AG09309 (cell line): Measurements from ENCODE around the gene WDR26.
"Not testable (repeated sequence)": the region's sequence is repeated elsewhere in the genome, so short reads cannot be mapped to it uniquely, and the experiment has no call there.

Source experiments
- DNase-seq: peaks from one replicate; pipeline ENCODE4 v3.0.0-alpha.2; 2010; ENCODE audit warnings: low read depth
- H3K4me3 ChIP-seq: 2 replicates; pipeline ENCODE4 v1.5.1; 2011; ENCODE audit warnings: mild to moderate bottlenecking, low read depth, low read length, moderate library complexity; ENCODE audit not compliant: control insufficient read depth
- TF ChIP-seq, protein P1 (sequence below): IDR thresholded peaks from 2 replicates; pipeline ENCODE4 v1.5.1; 2011; ENCODE audit warnings: mild to moderate bottlenecking, low read depth, low read length, inconsistent platforms; ENCODE audit not compliant: insufficient read depth, control insufficient read depth; ENCODE audit errors: missing control alignments

Gene WDR26

DNA sequence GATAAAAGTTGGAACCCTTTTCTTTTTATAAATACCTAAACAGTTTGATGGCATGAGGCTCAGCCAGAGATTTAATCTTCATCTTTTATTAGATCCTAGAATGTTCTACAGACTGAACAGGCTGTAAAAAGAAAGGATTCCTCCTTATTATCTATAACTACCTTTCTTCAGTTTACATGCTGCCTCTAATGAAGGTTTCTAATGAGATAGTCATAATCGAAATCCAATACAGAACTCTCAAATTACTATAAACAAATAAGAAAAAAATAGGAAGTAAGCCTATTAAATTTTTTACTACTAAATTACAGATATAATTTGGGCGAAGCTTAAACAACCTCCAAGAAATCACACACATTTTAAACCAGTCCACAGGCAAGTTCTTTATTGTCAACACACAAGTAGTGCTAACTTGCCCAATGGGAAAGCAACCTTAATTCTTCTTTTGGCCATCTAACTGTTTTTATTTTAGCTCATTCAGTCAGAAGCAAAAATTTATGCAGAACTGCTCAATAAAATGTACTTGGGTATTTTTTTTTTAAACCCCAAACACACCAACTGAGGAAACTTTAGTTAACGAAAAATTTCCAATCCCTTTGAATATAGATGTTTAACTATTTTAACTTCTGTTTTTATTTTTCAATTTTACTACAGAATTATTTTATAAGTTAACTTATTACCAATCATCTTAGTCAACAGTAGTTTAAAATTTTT, 4.8 kb downstream of the WDR26 start:
- TF ChIP-seq, protein P1, sequence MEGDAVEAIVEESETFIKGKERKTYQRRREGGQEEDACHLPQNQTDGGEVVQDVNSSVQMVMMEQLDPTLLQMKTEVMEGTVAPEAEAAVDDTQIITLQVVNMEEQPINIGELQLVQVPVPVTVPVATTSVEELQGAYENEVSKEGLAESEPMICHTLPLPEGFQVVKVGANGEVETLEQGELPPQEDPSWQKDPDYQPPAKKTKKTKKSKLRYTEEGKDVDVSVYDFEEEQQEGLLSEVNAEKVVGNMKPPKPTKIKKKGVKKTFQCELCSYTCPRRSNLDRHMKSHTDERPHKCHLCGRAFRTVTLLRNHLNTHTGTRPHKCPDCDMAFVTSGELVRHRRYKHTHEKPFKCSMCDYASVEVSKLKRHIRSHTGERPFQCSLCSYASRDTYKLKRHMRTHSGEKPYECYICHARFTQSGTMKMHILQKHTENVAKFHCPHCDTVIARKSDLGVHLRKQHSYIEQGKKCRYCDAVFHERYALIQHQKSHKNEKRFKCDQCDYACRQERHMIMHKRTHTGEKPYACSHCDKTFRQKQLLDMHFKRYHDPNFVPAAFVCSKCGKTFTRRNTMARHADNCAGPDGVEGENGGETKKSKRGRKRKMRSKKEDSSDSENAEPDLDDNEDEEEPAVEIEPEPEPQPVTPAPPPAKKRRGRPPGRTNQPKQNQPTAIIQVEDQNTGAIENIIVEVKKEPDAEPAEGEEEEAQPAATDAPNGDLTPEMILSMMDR, result no peak
- H3K4me3 ChIP-seq, result no peak overlapping the region
- no peak for DNase-seq

DNA sequence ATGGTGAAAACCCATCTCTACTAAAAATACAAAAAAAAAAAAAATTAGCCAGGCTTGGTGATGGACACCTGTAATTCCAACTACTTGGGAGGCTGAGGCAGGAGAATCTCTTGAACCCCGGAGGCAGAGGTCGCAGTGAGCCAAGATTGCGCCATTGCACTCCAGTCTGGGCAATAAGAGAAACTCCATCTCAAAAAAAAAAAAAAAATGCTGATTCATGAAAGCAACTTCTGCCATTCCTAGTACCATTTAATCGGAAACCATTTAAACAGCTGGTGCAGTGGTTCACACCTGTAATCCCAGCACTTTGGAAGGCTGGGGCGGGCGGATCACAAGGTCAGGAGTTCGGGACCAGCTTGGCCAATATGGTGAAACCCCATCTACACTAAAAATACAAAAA, 5.9 kb downstream of the WDR26 start:
- not testable (repeated sequence) for DNase-seq, H3K4me3 ChIP-seq

DNA sequence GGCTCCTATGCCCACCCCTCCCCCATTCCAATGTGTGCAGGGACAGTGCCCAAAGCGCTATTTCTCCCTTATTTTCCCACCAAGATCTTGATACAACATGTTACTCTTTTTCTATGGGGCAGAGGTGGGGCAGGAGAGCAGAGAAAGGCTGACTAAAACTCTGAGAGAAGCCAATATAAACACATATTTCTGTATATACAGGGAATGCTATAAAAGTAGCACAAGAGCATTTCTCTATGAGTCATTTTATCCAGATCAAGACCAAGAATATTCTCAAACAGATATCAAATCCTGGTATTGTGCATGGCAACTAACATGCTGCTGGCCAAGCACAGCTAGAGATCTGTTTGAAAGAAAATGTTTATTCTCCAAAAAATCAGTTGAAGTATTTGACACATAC, 7.3 kb downstream of the WDR26 start:
- DNase-seq, result peak; percentile 53
- TF ChIP-seq, protein P1, result no peak

DNA sequence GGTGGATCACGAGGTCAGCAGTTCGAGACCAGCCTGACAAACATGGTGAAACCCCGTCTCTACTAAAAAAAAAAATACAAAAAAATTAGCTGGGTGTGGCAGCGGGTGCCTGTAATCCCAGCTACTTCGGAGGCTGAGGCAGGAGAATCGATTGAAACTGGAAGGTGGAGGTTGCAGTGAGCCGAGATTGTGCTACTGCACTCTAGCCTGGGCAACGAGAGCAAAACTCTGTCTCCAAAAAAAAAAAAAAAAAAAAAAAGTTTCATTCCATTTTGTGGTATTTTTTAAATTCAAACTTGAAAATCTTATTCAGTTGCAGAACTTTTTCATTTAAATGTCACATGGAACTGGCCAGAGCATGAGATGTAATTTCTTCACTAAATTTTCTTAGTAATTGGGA, 7.7 kb downstream of the WDR26 start:
- not testable (repeated sequence) for DNase-seq

More for the DNA sequence above, 7.3 kb downstream of the WDR26 start:
- H3K4me3 ChIP-seq, result no peak overlapping the region

DNA sequence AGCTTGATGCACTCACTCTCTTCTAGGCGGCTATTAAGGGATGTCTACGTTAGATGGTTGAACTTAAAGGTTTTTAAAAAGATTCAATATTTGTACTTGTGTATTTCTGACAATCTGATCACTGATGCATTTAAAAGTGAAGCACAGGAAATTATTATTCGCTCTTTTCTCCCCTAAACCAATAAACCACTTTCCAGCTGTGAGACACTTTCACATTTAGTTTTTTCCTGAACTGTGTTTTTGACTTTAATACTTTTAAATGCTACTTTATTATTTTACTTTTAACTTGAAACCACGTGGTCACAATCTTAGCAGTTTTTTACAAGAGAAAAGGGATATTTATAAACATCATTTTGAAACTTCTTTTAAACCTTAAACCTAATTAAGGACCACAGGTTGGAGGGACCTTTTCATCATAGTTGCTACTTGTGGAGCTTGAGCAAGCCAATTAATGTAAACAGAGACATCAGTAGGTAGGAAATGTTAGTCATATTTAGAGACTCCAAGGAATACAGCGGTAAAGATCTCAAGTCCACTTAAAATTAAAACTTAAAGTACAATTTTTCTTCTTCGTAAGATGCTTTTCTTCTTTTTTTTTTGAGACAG, 9.2 kb downstream of the WDR26 start:
- no peak for DNase-seq
- no peak overlapping the region for H3K4me3 ChIP-seq
- TF ChIP-seq, protein P1, result no peak

More for the DNA sequence above, 7.7 kb downstream of the WDR26 start:
- H3K4me3 ChIP-seq, result not testable (repeated sequence)

DNA sequence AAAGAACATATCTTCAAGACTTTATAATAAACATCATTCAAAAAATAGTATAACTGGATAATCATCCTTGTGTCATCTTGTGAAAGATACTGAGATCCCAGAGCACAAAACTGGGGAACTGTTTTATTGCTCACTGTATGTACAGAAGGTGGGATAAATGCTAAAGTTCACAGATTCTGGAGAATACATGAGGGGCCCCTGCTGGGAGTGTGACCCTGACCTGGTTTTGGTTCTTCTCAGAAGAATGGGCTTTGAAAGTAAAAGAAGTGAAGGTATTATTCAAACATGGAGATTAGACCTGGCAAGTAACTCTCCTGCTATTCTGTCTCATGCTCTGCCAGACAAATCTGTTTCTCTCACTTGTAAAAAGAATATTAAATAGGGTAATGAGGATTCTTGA, 14.5 kb downstream of the WDR26 start:
- TF ChIP-seq, protein P1, result no peak
- H3K4me3 ChIP-seq, result no peak overlapping the region
- DNase-seq, result no peak

DNA sequence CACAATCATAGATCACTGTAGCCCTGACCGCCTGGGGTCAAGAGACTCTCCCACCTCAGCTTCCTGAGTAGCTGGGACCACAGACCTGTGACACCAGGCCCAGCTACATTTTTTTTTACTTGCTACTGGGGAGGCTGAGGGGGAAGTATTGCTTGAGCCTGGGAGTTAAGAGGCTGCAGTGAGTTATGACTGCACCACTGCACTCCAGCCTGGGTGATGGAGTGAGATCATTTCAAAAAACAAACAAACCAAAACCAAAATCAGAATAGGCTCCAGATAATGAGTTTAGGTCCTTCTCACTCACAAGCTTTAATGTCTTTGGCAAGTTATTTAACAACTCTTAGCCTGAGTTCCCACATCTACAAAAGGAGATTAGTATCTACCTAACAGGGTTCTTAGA, 22.8 kb downstream of the WDR26 start:
- H3K4me3 ChIP-seq, result no peak overlapping the region
- TF ChIP-seq, protein P1, result no peak
- no peak for DNase-seq

DNA sequence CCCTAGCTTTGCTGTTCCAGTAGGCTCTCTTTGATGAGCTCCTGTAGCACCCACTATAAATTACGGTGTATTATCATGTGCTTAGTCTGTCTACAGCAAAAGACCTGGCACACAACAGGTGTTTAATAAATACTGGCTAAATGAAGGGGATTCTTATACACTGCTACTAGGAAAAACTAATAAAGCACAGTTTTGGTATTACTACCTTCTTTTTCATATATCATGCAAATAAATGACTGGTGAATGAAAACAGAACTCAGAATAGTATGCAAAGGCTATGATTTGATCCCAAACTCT, 26.4 kb downstream of the WDR26 start:
- H3K4me3 ChIP-seq, result no peak overlapping the region
- TF ChIP-seq, protein P1, result no peak
- no peak for DNase-seq
